ENCODE data around the gene CYB5RL. TPM values are rescaled to one million over a fixed set of nuclear protein-coding genes. Genes with fewer than 3 reads are reported as not detected.

The CYB5RL gene
- total RNA-seq, 1 donor from 2014 or later: 3.9 TPM

DNA sequence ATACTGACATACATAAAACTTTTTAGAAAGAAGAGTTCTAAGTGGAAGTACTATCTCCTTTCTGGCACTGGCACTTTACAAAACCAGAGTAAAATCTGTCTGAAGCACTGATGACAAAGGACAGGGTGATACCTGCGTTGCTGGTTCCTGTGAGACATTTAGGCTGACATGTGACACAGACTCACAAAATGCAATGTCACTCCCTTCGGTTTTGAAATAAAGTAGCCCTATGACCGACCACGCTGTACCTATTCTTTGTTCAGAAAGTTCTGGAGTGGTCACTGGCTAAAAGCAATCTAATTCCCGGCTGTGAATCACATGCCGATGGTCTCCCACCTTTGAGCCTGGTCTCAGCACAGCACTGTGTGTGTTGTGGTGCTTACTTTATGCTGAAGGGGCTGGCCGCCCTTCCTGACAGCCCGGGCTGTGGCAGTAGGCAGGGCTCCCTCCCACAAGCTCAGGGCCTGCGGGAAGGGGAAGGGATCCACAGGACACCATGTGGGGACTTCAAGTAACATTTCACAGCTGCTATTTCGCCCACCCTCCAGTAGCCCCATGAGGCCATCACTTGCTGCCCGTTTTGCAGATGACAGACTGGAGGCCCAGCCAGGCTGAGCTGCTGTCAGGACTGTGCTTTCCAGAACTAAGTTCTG is 48.2 kb upstream of the CYB5RL start:
- Histone ChIP-seq H3K4me2 (ENCODE audit: low read length) (no peak overlapping the region), H3K9me3 (ENCODE audit: insufficient read depth, low read depth, low read length) (no peaks in the 10 kb centered on the region), H3K4me1 (ENCODE audit: insufficient read depth, low read length) (peaks cover 14% of the 10 kb centered on the region), H3K27me3 (ENCODE audit: insufficient read depth, low read length) (no peaks in the 10 kb centered on the region), H3K79me2 (ENCODE audit: insufficient read depth, low read length) (no peaks in the 10 kb centered on the region), H3K9ac (ENCODE audit: low read length) (no peak overlapping the region), H2AFZ (ENCODE audit: low read depth, low read length) (no peak overlapping the region), H3K36me3 (ENCODE audit: insufficient read depth, low read length) (no peaks in the 10 kb centered on the region), H3K27ac (ENCODE audit: low read depth, low read length) (no peak overlapping the region), H4K20me1 (ENCODE audit: insufficient read depth, low read length) (no peaks in the 10 kb centered on the region), H3K4me3 (ENCODE audit: insufficient read depth, low read depth, low read length) (no peak overlapping the region)
- Mint-ChIP-seq H3K9me3 (ENCODE audit: unreplicated experiment) (no peaks in the 10 kb centered on the region), H3K27ac (ENCODE audit: unreplicated experiment) (no peak overlapping the region), H3K4me3 (ENCODE audit: unreplicated experiment) (no peak overlapping the region), H3K27me3 (ENCODE audit: low read depth, unreplicated experiment) (no peaks in the 10 kb centered on the region), H3K36me3 (ENCODE audit: low read depth, unreplicated experiment) (peaks cover 27% of the 10 kb centered on the region), H3K4me1 (ENCODE audit: low read depth, unreplicated experiment) (peaks cover 32% of the 10 kb centered on the region)
- TF ChIP-seq, protein P1, sequence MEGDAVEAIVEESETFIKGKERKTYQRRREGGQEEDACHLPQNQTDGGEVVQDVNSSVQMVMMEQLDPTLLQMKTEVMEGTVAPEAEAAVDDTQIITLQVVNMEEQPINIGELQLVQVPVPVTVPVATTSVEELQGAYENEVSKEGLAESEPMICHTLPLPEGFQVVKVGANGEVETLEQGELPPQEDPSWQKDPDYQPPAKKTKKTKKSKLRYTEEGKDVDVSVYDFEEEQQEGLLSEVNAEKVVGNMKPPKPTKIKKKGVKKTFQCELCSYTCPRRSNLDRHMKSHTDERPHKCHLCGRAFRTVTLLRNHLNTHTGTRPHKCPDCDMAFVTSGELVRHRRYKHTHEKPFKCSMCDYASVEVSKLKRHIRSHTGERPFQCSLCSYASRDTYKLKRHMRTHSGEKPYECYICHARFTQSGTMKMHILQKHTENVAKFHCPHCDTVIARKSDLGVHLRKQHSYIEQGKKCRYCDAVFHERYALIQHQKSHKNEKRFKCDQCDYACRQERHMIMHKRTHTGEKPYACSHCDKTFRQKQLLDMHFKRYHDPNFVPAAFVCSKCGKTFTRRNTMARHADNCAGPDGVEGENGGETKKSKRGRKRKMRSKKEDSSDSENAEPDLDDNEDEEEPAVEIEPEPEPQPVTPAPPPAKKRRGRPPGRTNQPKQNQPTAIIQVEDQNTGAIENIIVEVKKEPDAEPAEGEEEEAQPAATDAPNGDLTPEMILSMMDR (IDR thresholded peaks at IDR 0.05; ENCODE audit: insufficient read depth, low read depth, low read length): no peak
- no peak for TF ChIP-seq EZH2 (IDR thresholded peaks at IDR 0.05; ENCODE audit: insufficient read depth, low read length)
- DNase-seq (ENCODE audit: low read depth): no peak
- no peak for FAIRE-seq

DNA sequence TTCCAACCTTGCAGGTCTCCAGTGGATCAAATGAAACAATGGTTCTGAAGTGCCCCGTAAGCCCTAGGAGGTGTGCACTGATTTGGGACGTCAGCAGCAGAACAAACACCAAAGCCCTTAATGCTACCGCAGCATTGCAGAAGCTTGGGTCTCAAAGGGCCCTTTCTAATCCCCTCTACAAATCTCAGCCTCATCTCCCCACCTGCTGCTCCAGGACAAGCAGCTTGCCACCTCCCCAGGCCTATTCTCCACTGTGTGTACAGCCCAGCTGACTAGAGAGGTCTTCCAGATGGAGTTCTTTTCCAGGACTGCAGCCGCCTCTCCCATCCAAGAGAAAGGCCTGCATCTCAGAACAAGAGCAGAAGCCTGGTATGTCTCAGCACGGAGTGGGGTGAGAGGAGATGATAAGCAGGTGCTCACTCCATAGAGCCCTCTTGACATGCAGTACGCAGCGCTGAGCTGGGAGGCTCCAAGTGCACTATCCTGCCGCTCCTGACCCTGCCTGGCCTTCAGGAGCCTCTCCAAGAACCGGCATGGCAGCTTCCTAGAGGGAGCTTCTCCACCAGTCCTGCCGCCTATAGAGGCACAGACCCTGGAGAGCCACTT is 46.4 kb upstream of the CYB5RL start:
- Histone ChIP-seq H4K20me1 (ENCODE audit: insufficient read depth, low read length) (no peaks in the 10 kb centered on the region), H3K27me3 (ENCODE audit: insufficient read depth, low read length) (no peaks in the 10 kb centered on the region), H3K4me2 (ENCODE audit: low read length) (no peak overlapping the region), H3K4me1 (ENCODE audit: insufficient read depth, low read length) (peaks cover 9% of the 10 kb centered on the region), H3K9ac (ENCODE audit: low read length) (no peak overlapping the region), H3K4me3 (ENCODE audit: insufficient read depth, low read depth, low read length) (no peak overlapping the region), H3K36me3 (ENCODE audit: insufficient read depth, low read length) (no peaks in the 10 kb centered on the region), H3K9me3 (ENCODE audit: insufficient read depth, low read depth, low read length) (no peaks in the 10 kb centered on the region), H3K79me2 (ENCODE audit: insufficient read depth, low read length) (no peaks in the 10 kb centered on the region), H2AFZ (ENCODE audit: low read depth, low read length) (no peak overlapping the region), H3K27ac (ENCODE audit: low read depth, low read length) (no peak overlapping the region)
- Mint-ChIP-seq H3K4me3 (ENCODE audit: unreplicated experiment) (no peak overlapping the region), H3K27ac (ENCODE audit: unreplicated experiment) (no peak overlapping the region), H3K27me3 (ENCODE audit: low read depth, unreplicated experiment) (no peaks in the 10 kb centered on the region), H3K36me3 (ENCODE audit: low read depth, unreplicated experiment) (peaks cover 27% of the 10 kb centered on the region), H3K4me1 (ENCODE audit: low read depth, unreplicated experiment) (peaks cover 23% of the 10 kb centered on the region), H3K9me3 (ENCODE audit: unreplicated experiment) (no peaks in the 10 kb centered on the region)
- DNase-seq (ENCODE audit: low read depth) (no peak), FAIRE-seq (no peak)
- no peak for TF ChIP-seq EZH2 (IDR thresholded peaks at IDR 0.05; ENCODE audit: insufficient read depth, low read length)
- TF ChIP-seq, protein P1 (IDR thresholded peaks at IDR 0.05; ENCODE audit: insufficient read depth, low read depth, low read length): no peak

DNA sequence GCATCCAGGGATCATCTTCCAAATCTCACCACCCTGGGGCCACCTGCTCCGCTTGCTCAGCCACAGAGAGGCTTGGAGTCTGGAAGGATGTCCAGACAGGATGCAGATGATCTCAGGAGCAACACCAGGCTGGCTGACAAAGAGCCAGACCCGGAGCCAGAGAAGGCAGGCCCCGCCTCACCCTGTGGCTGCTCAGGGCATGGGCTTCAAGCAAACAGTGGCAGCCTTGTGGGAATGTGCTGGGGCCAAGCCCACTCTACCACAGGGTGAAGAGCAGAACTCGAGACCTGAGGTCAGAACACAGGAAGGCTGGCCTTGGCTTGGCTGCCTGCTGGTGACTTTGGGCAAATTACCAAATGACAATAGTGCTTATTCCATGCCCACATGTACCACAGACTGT is 45.7 kb upstream of the CYB5RL start:
- no peak overlapping the region for H3K4me3 ChIP-seq (ENCODE audit: insufficient read depth, low read depth, low read length)
- no peak for FAIRE-seq

More for the DNA sequence above, 45.7 kb upstream of the CYB5RL start:
- Histone ChIP-seq H2AFZ (ENCODE audit: low read depth, low read length) (no peak overlapping the region), H3K4me1 (ENCODE audit: insufficient read depth, low read length) (peaks cover 9% of the 10 kb centered on the region), H3K79me2 (ENCODE audit: insufficient read depth, low read length) (no peaks in the 10 kb centered on the region), H3K4me2 (ENCODE audit: low read length) (no peak overlapping the region), H3K36me3 (ENCODE audit: insufficient read depth, low read length) (no peaks in the 10 kb centered on the region), H3K9ac (ENCODE audit: low read length) (no peak overlapping the region), H4K20me1 (ENCODE audit: insufficient read depth, low read length) (no peaks in the 10 kb centered on the region), H3K9me3 (ENCODE audit: insufficient read depth, low read depth, low read length) (no peaks in the 10 kb centered on the region), H3K27ac (ENCODE audit: low read depth, low read length) (no peak overlapping the region), H3K27me3 (ENCODE audit: insufficient read depth, low read length) (no peaks in the 10 kb centered on the region)
- no peak for DNase-seq (ENCODE audit: low read depth)
- H3K9me3 Mint-ChIP-seq (ENCODE audit: unreplicated experiment): no peaks in the 10 kb centered on the region
- H3K4me3 Mint-ChIP-seq (ENCODE audit: unreplicated experiment): no peak overlapping the region
- peaks cover 27% of the 10 kb centered on the region for H3K36me3 Mint-ChIP-seq (ENCODE audit: low read depth, unreplicated experiment)
- H3K4me1 Mint-ChIP-seq (ENCODE audit: low read depth, unreplicated experiment): peaks cover 21% of the 10 kb centered on the region
- H3K27ac Mint-ChIP-seq (ENCODE audit: unreplicated experiment): no peak overlapping the region
- TF ChIP-seq, protein P1 (IDR thresholded peaks at IDR 0.05; ENCODE audit: insufficient read depth, low read depth, low read length): no peak
- no peak for TF ChIP-seq EZH2 (IDR thresholded peaks at IDR 0.05; ENCODE audit: insufficient read depth, low read length)
- no peaks in the 10 kb centered on the region for H3K27me3 Mint-ChIP-seq (ENCODE audit: low read depth, unreplicated experiment)

Measured in astrocyte (in vitro differentiated cells and primary cell).